ENCODE measurements around the gene KLHL28.
"Not testable (repeated sequence)": the region's sequence is repeated elsewhere in the genome, so short reads cannot be mapped to it uniquely, and the experiment has no call there.

KLHL28 gene

DNA sequence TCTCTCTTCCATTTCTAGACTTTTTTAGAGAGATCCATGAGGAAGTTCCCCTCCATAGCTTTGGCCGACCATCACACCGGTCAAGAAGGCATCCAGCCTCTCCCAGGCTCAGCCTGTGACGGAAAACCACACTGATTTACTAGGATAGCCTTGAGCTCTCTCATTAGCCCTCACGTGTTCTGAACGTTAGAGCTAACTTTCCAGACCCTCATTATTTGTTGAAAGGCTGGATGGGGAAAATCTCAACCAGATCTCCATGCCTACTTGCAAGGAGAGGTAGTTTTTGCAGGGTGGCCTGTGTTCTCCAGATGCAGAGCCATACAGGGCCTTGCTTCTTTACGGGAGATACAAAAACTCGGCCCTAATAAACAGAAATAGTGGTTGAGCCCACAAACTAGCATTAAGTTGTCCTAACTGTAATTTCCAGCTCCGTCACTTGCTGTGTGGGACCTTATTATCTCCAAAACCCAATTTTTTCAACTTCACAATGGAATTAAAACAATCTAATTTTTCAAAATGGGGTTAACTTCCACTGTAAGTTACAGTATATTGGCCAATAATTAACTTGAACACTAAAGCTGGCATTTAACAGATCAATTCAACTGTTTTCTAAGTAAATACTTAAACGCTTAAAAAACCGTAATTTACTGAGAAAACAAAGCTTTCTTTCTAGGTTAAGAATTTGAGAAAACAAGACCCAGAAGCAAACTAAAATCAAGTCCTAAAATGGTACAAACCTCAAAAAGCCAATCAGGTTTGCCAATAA, 65.3 kb downstream of the KLHL28 start:
- no peak for DNase-seq

- DNase-seq: no peak
Observed at GRCh38 chr14:44895716-44896115, 66.0 kb downstream of the KLHL28 start.

- DNase-seq: no peak
Observed at GRCh38 chr14:44893535-44893934, 68.2 kb downstream of the KLHL28 start.

- DNase-seq: not testable (repeated sequence)
Observed at GRCh38 chr14:44891726-44892372, 69.9 kb downstream of the KLHL28 start.

DNA sequence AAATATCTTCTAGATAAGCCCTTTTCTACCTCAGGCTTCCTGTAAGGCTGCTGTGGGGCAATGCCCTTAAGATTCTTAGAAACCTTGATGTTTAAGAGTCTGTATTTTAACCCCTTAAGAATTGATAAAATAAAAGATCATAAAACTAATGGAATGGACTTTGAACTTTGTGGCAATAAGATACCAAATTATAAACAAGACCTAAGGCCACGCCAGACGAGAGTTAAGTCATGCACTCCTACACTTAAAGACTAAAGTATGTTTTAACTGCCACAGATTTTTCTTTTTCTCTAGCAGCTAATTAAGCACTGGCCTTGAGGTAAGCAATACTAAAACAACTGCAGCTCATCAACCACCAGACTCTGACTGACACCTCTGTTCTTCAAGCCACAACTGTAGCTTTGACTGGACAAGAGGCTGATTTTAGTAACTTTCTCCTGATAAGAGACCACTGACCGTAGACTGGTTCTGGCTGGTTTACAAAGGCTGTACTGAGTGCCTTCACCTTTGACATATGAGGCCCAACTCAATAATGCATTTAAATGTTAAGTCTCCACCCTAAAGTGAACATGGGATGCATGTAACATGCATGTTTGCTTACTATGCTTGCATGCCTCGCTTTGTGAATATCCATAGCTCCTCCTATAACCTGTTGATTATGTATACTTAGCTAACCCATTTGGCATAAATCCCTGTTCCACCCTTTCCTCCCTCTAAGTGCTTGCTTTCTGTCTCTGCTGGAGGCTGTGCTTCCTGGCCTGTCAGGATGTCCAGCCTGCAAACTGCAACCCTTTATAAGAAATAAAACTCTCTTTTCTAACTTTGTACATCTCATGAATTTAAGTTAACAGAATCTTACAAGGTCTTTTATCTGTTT, 71.9 kb downstream of the KLHL28 start:
- DNase-seq: no peak

DNA sequence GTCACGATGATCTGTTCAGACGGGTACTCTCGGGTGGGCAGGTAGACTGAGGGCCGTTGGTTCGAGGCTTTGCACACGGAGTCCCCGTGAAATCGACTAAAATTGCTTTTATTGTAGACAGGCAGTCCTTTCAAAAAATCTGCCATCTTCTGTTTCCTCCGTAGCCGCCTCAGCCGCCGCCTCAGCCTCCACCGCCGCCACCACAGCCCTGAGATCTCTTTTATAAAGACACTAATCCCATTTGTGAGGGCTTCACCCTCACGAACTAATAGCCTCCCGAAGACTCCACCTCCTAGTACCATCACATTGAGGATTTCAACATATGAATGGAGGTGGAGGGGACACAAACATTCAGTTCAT, 74.2 kb downstream of the KLHL28 start:
- DNase-seq: no peak

DNA sequence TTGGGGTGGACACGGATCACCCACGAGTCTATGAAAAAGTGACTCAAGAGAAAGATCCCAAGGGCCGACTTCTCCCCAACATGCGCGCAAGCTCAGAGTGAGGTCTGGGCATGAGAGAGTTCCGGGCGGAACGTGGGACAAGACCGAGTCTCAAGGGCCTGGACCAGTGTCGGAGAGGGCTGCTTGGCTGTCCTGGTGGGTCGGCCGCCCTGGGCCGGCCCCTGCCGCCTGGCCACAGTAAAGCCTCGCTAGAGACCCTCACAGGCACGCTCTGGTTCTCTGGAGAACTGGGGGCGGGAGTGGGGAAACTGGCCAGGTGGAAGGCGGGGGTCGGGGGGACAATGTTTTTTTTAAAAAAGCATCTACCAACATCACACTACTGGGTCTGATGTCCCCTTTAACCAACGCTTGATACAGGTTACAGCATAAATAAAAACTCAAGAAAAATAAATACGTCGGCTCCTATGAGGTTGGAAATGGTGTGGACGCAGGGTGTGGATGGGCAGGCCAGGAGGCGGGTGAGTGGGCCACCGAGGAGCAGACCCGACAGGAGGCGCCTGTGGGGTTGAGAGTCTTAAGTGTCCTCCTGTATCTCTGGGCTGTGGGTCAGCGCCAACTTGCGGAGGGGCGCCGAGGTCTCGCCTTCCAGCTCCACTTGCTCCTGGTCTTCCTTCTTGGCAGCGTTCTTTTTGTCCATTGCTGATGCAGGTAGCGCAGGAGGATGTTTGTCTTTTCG, 74.7 kb downstream of the KLHL28 start:
- DNase-seq: no peak

DNA sequence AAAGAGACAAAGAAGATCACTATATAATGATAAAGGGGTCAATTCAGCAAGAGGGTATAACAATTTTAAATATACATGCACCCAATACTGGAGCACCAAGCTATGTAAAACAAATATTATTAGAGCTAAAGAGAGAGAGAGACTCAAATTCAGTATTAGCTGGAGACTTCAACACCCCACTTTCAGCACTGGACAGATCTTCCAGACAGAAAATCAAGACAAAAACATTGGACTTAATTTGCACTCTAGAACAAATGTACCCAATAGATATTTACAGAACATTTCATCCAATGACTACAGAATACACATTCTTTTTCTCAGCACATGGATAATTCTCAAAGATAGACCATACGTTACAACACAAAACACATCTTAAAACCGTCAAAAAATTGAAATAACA, 81.0 kb downstream of the KLHL28 start:
- no peak for DNase-seq

All from DMS53 (cell line).